Renal cortical epithelial cell (primary cell): ENCODE measurements around the gene OR10J4. TPM values are rescaled to one million over a fixed set of nuclear protein-coding genes. Genes with fewer than 3 reads are reported as not detected.

Experiments
- total RNA-seq: library from RNA; depleted of rRNA; stranded (reverse); fragments of >200 nt; gene quantifications from 2 replicates; pipeline ENCODE4 v1.2.3, GENCODE V29; 2014

OR10J4 gene
- total RNA-seq, 1 donor from 2014 or later = not detected

Other genes with a start within 250 kb of the OR10J4 start
- gene ACKR1, start 227.3 kb upstream of the OR10J4 start, total RNA-seq = not detected in 2 replicates
- gene FCER1A, start 129.9 kb upstream of the OR10J4 start, total RNA-seq = not detected in 2 replicates
- gene OR10J1, start 7.5 kb downstream of the OR10J4 start, total RNA-seq = not detected in 2 replicates
- gene OR10J5, start 103.8 kb downstream of the OR10J4 start, total RNA-seq = not detected in 2 replicates
- gene APCS, start 155.6 kb downstream of the OR10J4 start, total RNA-seq = not detected in 2 replicates